Measurements from ENCODE around the gene PRELID1.
"Not testable (repeated sequence)": the region's sequence is repeated elsewhere in the genome, so short reads cannot be mapped to it uniquely, and the experiment has no call there.

The PRELID1 gene

GRCh38 chr5:177303121-177303924 lies at the start of gene PRELID1, which contains the start of gene RAB24:
Gene PRELID1 (plus strand): TSS chr5:177303799. CDS start chr5:177303986, 187 bp downstream.
Gene RAB24 (minus strand): TSS chr5:177303719. CDS start chr5:177303288, 431 bp downstream.
- peak; percentile 95 for DNase-seq

GRCh38 chr5:177256296-177256695 lies 47.3 kb upstream of the PRELID1 start:
- DNase-seq, result no peak

GRCh38 chr5:177258711-177259110 lies 44.9 kb upstream of the PRELID1 start:
- DNase-seq, result not testable (repeated sequence)

- no peak for DNase-seq
Observed at GRCh38 chr5:177260961-177261360, 42.6 kb upstream of the PRELID1 start.

GRCh38 chr5:177261510-177261909 lies 42.1 kb upstream of the PRELID1 start:
- no peak for DNase-seq

GRCh38 chr5:177264178-177264577 lies 39.4 kb upstream of the PRELID1 start:
- no peak for DNase-seq

- no peak for DNase-seq
Observed at GRCh38 chr5:177265395-177265794, 38.2 kb upstream of the PRELID1 start.

GRCh38 chr5:177269232-177269895 lies 34.2 kb upstream of the PRELID1 start:
- DNase-seq, result no peak

- DNase-seq, result no peak
Observed at GRCh38 chr5:177269976-177270375, 33.6 kb upstream of the PRELID1 start.

- DNase-seq, result no peak
Observed at GRCh38 chr5:177270653-177271052, 32.9 kb upstream of the PRELID1 start.

GRCh38 chr5:177271113-177271512 lies 32.5 kb upstream of the PRELID1 start:
- no peak for DNase-seq

GRCh38 chr5:177275883-177276282 lies 27.7 kb upstream of the PRELID1 start:
- DNase-seq, result no peak

- DNase-seq, result no peak
Observed at GRCh38 chr5:177276886-177277285, 26.7 kb upstream of the PRELID1 start.

GRCh38 chr5:177288191-177288590 lies 15.4 kb upstream of the PRELID1 start:
- no peak for DNase-seq

GRCh38 chr5:177290816-177291596 lies 12.6 kb upstream of the PRELID1 start:
- no peak for DNase-seq

GRCh38 chr5:177291735-177292134 lies 11.9 kb upstream of the PRELID1 start:
- no peak for DNase-seq

GRCh38 chr5:177293819-177294581 lies 9.6 kb upstream of the PRELID1 start:
- DNase-seq, result no peak

GRCh38 chr5:177294632-177295031 lies 9.0 kb upstream of the PRELID1 start:
- no peak for DNase-seq

GRCh38 chr5:177295924-177296323 lies 7.7 kb upstream of the PRELID1 start:
- DNase-seq, result peak; percentile 56

- no peak for DNase-seq
Observed at GRCh38 chr5:177296581-177296980, 7.0 kb upstream of the PRELID1 start.

- no peak for DNase-seq
Observed at GRCh38 chr5:177297922-177298321, 5.7 kb upstream of the PRELID1 start.

- DNase-seq, result no peak
Observed at GRCh38 chr5:177299697-177300096, 3.9 kb upstream of the PRELID1 start.

Measured in suppressor macrophage treated with lipopolysaccharide for 4 hours (primary cell).